ENCODE data around the gene TOMM5. TPM values are rescaled to one million over a fixed set of nuclear protein-coding genes. Genes with fewer than 3 reads are reported as not detected.

The TOMM5 gene
- total RNA-seq, 4 donors from 2014 or later = 91.1 to 151 (median 97.9) TPM

DNA sequence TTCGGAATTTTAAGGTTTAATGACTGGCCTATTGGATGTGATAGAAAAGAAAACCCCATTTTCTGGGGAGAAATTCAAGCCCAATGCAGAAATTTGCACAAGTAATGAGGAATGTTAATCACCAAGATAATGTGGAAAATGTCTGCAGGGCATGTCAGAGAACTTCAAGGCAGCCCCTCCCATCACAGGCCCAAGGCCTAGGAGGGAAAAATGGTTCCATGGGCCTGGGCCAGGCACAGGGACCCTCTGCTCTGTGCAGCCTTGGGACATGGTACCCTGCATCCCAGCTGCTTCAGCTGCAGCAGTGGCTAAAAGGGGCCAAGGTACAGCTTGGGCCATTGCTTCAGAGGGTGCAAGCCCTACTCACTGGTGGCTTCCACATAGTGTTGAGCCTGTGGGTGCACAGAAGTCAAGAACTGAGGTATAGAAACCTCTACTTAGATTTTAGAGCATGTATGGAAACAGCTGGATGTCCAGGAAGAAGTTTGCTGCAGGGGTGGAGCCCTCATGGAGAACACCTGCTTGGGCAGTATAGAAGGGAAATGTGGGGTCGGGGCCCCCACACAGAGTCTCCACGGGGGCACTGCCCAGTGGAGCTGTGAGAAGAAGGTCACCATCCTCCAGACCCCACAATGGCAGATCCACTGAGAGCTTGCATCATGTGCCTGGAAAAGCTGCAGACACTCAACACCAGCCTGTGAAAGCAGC lies 28.4 kb downstream of the TOMM5 start:
- no peak for ATAC-seq (ENCODE audit: low FRiP score)
- TF ChIP-seq, protein P1, sequence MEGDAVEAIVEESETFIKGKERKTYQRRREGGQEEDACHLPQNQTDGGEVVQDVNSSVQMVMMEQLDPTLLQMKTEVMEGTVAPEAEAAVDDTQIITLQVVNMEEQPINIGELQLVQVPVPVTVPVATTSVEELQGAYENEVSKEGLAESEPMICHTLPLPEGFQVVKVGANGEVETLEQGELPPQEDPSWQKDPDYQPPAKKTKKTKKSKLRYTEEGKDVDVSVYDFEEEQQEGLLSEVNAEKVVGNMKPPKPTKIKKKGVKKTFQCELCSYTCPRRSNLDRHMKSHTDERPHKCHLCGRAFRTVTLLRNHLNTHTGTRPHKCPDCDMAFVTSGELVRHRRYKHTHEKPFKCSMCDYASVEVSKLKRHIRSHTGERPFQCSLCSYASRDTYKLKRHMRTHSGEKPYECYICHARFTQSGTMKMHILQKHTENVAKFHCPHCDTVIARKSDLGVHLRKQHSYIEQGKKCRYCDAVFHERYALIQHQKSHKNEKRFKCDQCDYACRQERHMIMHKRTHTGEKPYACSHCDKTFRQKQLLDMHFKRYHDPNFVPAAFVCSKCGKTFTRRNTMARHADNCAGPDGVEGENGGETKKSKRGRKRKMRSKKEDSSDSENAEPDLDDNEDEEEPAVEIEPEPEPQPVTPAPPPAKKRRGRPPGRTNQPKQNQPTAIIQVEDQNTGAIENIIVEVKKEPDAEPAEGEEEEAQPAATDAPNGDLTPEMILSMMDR (IDR thresholded peaks at IDR 0.05) = no peak
- DNase-seq (ENCODE audit: low spot score) = no peak

DNA sequence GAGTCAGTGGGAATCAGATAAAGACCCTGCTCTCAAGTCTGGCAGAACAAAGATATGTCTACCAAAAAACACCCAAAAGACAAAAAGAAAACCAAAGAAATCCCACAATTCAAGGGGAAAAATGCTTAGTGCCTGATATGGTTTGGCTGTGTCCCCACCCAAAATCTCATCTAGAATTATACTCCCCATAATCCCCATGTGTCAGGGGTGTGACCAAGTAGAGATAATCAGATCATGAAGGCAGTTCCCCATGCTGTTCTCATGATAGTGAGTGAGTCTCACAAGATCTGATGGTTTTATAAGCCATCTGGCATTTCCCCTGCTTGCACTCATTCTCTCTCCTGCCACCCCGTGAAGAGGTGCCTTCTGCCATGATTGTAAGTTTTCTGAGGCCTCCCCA lies 29.6 kb downstream of the TOMM5 start:
- DNase-seq (ENCODE audit: low spot score) = no peak
- no peak for ATAC-seq (ENCODE audit: low FRiP score)
- TF ChIP-seq, protein P1 (IDR thresholded peaks at IDR 0.05) = no peak

DNA sequence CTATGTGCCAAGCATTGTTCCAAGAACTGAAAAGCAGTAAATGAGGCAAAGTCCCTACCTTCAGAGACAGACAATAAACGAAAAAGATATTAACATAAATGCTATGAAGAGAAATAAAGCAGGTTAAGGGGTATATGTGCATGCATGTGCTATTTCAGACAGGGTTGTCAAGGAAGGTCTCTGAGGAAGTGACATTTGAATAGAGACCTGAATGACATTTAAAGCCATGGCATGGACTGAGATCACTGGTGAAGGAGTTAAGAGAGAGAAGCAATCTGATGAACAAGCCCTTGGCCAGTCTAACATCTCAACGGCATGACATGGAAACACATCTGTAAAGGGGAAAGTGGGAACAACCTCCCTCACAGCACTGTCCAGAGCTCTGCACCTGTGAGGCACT lies 30.7 kb downstream of the TOMM5 start:
- DNase-seq (ENCODE audit: low spot score) (no peak), ATAC-seq (ENCODE audit: low FRiP score) (no peak)
- TF ChIP-seq, protein P1 (IDR thresholded peaks at IDR 0.05) = no peak

DNA sequence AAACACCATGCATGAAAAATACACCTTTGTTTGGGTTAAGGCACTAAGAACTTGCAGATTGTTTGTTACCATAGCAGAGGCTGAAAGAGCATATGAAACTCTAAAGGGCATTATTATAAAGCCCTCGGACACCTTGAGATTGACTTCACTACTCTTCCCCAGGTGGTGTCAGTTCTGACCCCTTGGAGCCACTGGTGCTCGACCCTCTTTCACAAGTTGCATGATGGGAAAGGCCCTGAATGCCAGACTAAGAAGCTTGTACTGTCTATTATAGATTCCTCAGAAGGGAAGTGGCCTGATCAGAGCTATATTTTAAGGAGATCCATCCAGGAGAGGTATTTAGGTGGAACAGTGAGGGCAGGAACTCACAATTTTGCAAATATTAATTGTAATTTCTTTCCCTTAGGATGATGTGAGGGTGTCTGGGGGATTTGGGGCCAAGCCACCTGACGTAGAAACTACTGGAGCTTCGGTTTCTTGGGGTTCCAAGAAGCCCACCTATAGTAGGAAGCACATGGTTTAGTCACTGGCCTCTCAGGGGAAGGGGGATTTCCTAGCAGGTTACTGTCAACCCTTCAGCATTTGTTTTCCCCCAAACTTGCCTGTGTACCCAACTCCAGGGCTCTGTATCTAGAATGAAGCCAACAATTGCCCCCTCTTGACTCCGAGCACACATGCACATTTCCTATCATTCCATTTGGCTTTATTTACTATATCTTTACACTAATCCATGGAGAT lies 32.4 kb downstream of the TOMM5 start:
- no peak for ATAC-seq (ENCODE audit: low FRiP score)

DNA sequence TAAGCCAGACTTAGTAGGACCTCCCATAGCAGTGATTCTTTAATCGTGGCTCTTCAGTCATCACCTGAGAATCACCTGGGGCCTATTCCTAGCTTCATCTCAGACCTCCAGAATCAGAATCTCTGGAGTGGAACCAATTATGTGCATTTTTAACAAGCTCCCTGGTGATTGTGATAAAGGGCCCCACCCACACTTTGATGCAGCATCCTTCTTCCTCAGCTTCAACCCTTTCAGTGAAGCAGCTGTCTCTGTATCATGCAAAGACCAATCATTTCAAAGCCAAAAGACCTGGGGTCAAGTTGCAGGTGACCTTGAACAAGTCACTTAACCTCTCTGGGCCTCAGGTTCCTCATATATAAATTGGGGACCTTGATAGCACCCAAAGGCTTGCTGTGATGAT lies 33.3 kb downstream of the TOMM5 start:
- TF ChIP-seq, protein P1 (IDR thresholded peaks at IDR 0.05) = no peak
- DNase-seq (ENCODE audit: low spot score) = no peak
- no peak for ATAC-seq (ENCODE audit: low FRiP score)

More for the DNA sequence above, 32.4 kb downstream of the TOMM5 start:
- TF ChIP-seq, protein P1 (IDR thresholded peaks at IDR 0.05) = no peak
- DNase-seq (ENCODE audit: low spot score) = no peak

DNA sequence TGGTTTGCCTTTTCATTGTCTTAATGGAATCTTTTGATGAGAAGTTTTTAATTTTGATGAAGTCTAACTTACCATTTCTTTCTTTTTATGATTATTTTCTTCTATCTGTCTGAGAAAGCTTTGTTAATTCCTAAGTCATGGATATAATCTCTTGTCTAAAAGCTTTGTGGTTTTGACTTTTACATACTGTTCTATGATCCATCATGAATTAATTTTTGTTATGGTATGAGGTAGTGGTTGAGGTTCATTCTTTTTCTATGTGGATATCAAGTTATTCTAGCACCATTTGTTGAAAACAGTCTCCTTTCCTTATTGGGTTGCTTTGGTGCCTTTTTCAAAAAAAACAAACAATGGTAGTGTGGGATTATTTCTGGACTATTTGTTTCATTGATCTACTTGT lies 36.6 kb downstream of the TOMM5 start:
- DNase-seq (ENCODE audit: low spot score) (no peak), ATAC-seq (ENCODE audit: low FRiP score) (no peak)
- TF ChIP-seq, protein P1 (IDR thresholded peaks at IDR 0.05) = no peak

DNA sequence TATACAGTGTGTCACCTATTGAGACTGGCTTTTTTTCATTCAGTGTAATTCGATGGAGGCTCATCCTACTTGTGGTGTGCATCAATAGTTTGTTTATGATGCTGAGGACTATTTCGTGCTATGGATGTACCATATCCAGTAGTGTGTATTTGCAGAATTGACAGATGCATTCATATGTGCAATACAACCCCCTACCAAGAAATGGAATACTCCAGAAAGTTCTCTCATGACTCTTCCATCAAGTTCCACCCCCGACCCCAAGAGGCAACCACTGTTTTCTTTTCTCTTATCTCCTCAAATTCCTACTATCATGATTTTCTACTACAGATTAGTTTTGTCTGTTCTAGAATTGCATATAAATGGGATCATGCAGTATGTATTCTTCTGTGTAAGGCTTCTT lies 38.1 kb downstream of the TOMM5 start:
- no peak for ATAC-seq (ENCODE audit: low FRiP score)
- DNase-seq (ENCODE audit: low spot score) = no peak
- TF ChIP-seq, protein P1 (IDR thresholded peaks at IDR 0.05) = no peak

All from omental fat pad (tissue), 4 donors.